ENCODE data around the gene UNC5B.

- TF ChIP-seq POLR2A (IDR thresholded peaks at IDR 0.05; ENCODE audit: low read depth, low read length) (no peak), TAF1 (IDR thresholded peaks at IDR 0.05; ENCODE audit: borderline replicate concordance, low read depth, low read length) (no peak), POLR2AphosphoS5 (IDR thresholded peaks at IDR 0.05; ENCODE audit: low read depth, low read length) (no peak)
Observed at GRCh38 chr10:71308985-71309384, 96.6 kb downstream of the UNC5B start.
